ENCODE data around the gene DTNB.

GRCh38 chr2:25411281-25411680, 262.1 kb downstream of the DTNB start:
- TF ChIP-seq EZH2 (IDR thresholded peaks at IDR 0.05; ENCODE audit: borderline replicate concordance) (no peak), EZH2phosphoT487 (IDR thresholded peaks at IDR 0.05; ENCODE audit: low read depth, severe bottlenecking, unreplicated experiment) (no peak), CTCF (IDR thresholded peaks at IDR 0.05; ENCODE audit: poor library complexity) (no peak)
